ENCODE results near the gene RECQL5.

GRCh38 chr17:75703191-75703590 lies 36.2 kb upstream of the RECQL5 start:
- no peak for TF ChIP-seq EZH2 (IDR thresholded peaks at IDR 0.05; ENCODE audit: low read length, missing control alignments)
- no peak for TF ChIP-seq CTCF (conservative IDR thresholded peaks at IDR 0.05 in 1 of 2, IDR thresholded peaks at IDR 0.05 in 1 of 2; ENCODE audit: low read depth in 1 of 2, low read length in 2 of 2)

All from fibroblast of lung (primary cell).